Measurements from ENCODE around the gene OTOP1.
"Not testable (repeated sequence)": the region's sequence is repeated elsewhere in the genome, so short reads cannot be mapped to it uniquely, and the experiment has no call there.

Gene OTOP1

DNA sequence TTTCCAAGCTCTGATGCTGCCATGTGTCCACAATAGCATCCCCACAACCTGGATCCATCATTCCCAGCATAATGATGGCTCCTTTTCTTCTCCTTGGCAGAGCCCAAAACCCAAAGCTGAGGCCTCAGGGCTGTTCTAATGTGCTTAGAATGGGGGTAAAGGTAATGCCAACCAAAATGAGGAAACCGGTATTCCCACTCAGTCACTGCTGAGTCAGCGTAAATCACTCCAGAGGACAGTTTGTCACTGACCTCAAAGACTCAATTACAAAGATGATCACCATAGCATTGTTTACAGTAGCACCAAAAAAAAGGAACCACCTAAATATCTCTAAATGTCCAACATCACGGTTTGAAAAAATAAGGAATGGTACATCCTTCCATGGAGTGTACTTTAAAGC, 41.2 kb downstream of the OTOP1 start:
- DNase-seq (ENCODE audit: extremely low spot score), result no peak
- CTCF ChIA-PET, result no interaction called here
- TF ChIP-seq NFRKB (IDR thresholded peaks at IDR 0.05) (no peak), ELF4 (IDR thresholded peaks at IDR 0.05) (no peak), LEF1 (IDR thresholded peaks at IDR 0.05; ENCODE audit: borderline replicate concordance) (no peak), SP1 (IDR thresholded peaks at IDR 0.05) (no peak), FOXM1 (IDR thresholded peaks at IDR 0.05; ENCODE audit: borderline replicate concordance) (no peak), FOXA1 (IDR thresholded peaks at IDR 0.05) (no peak), L3MBTL2 (conservative IDR thresholded peaks at IDR 0.05) (no peak), FOXK2 (IDR thresholded peaks at IDR 0.05) (no peak), HDGF (IDR thresholded peaks at IDR 0.05; ENCODE audit: borderline replicate concordance) (no peak), SUZ12 (IDR thresholded peaks at IDR 0.05) (no peak), ZNF384 (IDR thresholded peaks at IDR 0.05) (no peak), TARDBP (IDR thresholded peaks at IDR 0.05) (no peak), BHLHE40 (IDR thresholded peaks at IDR 0.05; ENCODE audit: borderline replicate concordance) (no peak), CTBP1 (IDR thresholded peaks at IDR 0.05; ENCODE audit: borderline replicate concordance) (no peak), ARNT (IDR thresholded peaks at IDR 0.05) (no peak)
- TF ChIP-seq, protein P1, sequence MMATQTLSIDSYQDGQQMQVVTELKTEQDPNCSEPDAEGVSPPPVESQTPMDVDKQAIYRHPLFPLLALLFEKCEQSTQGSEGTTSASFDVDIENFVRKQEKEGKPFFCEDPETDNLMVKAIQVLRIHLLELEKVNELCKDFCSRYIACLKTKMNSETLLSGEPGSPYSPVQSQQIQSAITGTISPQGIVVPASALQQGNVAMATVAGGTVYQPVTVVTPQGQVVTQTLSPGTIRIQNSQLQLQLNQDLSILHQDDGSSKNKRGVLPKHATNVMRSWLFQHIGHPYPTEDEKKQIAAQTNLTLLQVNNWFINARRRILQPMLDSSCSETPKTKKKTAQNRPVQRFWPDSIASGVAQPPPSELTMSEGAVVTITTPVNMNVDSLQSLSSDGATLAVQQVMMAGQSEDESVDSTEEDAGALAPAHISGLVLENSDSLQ (IDR thresholded peaks at IDR 0.05), result no peak
- POLR2A ChIA-PET, result no interaction called here

- ChIA-PET CTCF (interaction anchor here (0.6 to 1.2 kb wide), 11 partner anchors 11 to 703 kb away, joined by 3 to 9 read pairs (median 3); partner anchors contain the start of gene TMEM128), POLR2A (interaction anchor here (0.7 kb wide), 1 partner anchor 66 kb away, joined by 3 read pairs; no protein-coding TSS in a partner anchor)
- TF ChIP-seq TARDBP (IDR thresholded peaks at IDR 0.05) (no peak), BHLHE40 (IDR thresholded peaks at IDR 0.05; ENCODE audit: borderline replicate concordance) (no peak), NFRKB (IDR thresholded peaks at IDR 0.05) (no peak), ARNT (IDR thresholded peaks at IDR 0.05) (no peak), FOXM1 (IDR thresholded peaks at IDR 0.05; ENCODE audit: borderline replicate concordance) (no peak), LEF1 (IDR thresholded peaks at IDR 0.05; ENCODE audit: borderline replicate concordance) (no peak), ZNF384 (IDR thresholded peaks at IDR 0.05) (no peak), L3MBTL2 (conservative IDR thresholded peaks at IDR 0.05) (no peak), FOXA1 (IDR thresholded peaks at IDR 0.05) (no peak), SUZ12 (IDR thresholded peaks at IDR 0.05) (no peak), FOXK2 (IDR thresholded peaks at IDR 0.05) (no peak)
- TF ChIP-seq, protein P1 (IDR thresholded peaks at IDR 0.05), result no peak
- peak; percentile 65 for DNase-seq (ENCODE audit: extremely low spot score)
Measured at GRCh38 chr4:4182835-4183568, 43.7 kb downstream of the OTOP1 start.

- ChIA-PET POLR2A (no interaction called here), CTCF (interaction anchor here (1.5 kb wide), 1 partner anchor 12 kb away, joined by 9 read pairs; no protein-coding TSS in a partner anchor)
- TF ChIP-seq ARNT (IDR thresholded peaks at IDR 0.05), result no peak
- no peak for TF ChIP-seq TARDBP (IDR thresholded peaks at IDR 0.05)
- no peak for TF ChIP-seq ZNF384 (IDR thresholded peaks at IDR 0.05)
- TF ChIP-seq, protein P1 (IDR thresholded peaks at IDR 0.05), result no peak
- TF ChIP-seq SP1 (IDR thresholded peaks at IDR 0.05), result no peak
- no peak for TF ChIP-seq FOXM1 (IDR thresholded peaks at IDR 0.05; ENCODE audit: borderline replicate concordance)
- no peak for TF ChIP-seq NFRKB (IDR thresholded peaks at IDR 0.05)
- no peak for TF ChIP-seq ELF4 (IDR thresholded peaks at IDR 0.05)
- no peak for TF ChIP-seq HDGF (IDR thresholded peaks at IDR 0.05; ENCODE audit: borderline replicate concordance)
- TF ChIP-seq FOXK2 (IDR thresholded peaks at IDR 0.05), result no peak
- TF ChIP-seq SUZ12 (IDR thresholded peaks at IDR 0.05), result no peak
- no peak for TF ChIP-seq LEF1 (IDR thresholded peaks at IDR 0.05; ENCODE audit: borderline replicate concordance)
- TF ChIP-seq CTBP1 (IDR thresholded peaks at IDR 0.05; ENCODE audit: borderline replicate concordance), result no peak
- TF ChIP-seq BHLHE40 (IDR thresholded peaks at IDR 0.05; ENCODE audit: borderline replicate concordance), result no peak
- no peak for TF ChIP-seq L3MBTL2 (conservative IDR thresholded peaks at IDR 0.05)
- TF ChIP-seq FOXA1 (IDR thresholded peaks at IDR 0.05), result no peak
- no peak for DNase-seq (ENCODE audit: extremely low spot score)
Measured at GRCh38 chr4:4170596-4171150, 56.1 kb downstream of the OTOP1 start.

- DNase-seq (ENCODE audit: extremely low spot score); CTCF ChIA-PET; POLR2A ChIA-PET: not testable (repeated sequence)
Measured at GRCh38 chr4:4167981-4168780, 58.5 kb downstream of the OTOP1 start.

DNA sequence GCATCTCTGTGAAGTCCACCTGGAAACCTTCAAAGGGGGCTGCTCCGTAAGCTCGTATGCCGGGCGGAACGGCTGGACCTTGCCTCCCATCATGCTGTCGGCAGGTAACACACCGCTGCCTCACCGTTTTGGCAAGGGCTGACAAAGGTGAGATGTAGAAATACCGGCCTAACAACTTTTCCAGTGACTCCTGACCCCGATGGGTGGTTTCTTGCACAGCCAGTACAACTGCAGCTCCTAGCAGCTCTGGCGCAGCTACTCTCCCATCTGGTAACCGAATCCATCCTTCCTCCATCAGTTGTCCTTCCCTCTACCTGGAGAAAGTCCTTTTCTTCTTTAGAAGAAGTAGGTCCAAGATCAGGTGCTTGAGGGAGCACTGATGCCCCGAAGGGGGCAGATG, 59.7 kb downstream of the OTOP1 start:
- CTCF ChIA-PET; DNase-seq (ENCODE audit: extremely low spot score); POLR2A ChIA-PET: not testable (repeated sequence)

DNA sequence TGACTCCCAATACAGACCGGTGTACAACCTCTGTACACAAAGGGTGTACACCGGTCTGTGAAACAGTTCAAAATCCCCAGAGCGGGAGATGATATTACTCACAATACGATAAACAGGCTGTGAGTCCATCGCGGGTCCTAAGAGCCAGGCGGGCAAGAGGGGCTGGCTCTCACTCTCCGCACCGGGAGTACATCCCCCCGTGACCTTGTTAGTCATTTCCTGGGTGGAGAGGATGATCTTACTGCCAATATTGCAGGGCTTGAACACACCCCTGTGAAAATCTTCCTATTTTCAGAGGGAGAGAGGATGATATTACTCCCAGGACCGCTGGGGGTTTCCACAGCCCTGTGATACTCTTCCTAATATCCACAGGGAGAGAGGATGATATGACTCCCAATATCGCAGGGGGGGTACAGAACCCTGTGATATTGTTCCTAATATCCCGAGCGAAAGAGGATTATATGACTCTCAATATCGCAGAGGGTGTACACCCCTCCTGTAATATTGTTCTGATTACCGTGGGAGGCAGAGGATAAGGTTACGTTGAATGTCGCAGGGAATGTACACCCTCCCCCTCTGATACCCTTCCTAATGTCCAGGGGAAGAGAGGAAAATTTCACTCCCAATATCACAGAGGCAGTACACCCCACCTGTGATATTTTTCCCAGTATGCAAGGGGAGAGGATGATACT, 60.9 kb downstream of the OTOP1 start:
- CTCF ChIA-PET; DNase-seq (ENCODE audit: extremely low spot score); POLR2A ChIA-PET: not testable (repeated sequence)

GRCh38 chr4:4164532-4165173, 62.1 kb downstream of the OTOP1 start:
- CTCF ChIA-PET; POLR2A ChIA-PET; DNase-seq (ENCODE audit: extremely low spot score): not testable (repeated sequence)

DNA sequence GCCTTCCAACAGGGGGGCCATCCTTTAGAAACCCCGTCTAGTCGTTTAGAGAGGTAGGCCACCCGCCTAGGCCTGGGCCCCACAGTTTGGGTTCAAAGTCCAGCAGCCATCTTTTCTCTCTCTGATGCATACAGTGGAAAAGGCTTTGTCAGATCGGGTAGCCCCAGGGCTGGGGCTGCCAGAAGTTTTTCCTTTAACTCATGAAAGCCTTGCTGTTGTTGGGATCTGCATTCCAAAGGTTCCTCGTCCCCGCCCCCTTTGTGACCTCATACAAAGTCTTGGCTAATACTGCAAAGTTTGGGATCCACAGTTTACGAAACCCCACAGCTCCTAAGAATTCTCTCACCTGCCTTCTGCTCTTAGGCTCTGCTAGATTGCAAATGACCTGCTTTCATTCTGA, 64.5 kb downstream of the OTOP1 start:
- CTCF ChIA-PET; DNase-seq (ENCODE audit: extremely low spot score); POLR2A ChIA-PET: not testable (repeated sequence)

DNA sequence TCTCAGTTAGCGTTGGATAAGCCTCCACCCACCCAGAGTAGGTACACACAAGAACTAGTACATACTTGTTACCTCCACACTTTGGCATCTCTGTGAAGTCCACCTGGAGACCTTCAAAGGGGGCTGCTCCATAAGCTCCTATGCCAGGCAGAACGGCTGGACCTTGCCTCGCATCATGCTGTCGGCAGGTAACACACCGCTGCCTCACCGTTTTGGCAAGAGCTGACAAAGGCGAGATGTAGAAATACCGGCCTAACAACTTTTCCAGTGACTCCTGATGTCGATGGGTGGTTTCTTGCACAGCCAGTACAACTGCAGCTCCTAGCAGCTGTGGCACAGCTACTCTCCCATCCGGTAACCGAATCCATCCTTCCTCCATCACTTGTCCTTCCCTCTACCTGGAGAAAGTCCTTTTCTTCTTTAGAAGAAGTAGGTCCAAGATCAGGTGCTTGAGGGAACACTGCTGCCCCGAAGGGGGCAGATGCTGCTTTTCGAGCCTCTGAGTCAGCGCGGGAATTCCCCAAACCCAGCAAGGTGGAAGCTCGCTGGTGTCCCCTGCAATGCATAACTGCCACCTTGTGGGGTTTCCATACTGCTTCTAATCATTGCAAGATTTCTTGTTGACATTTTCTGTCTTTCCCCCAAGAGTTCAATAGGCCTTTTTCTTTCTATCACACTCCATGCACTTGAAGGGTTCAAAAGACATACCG, 65.6 kb downstream of the OTOP1 start:
- POLR2A ChIA-PET; CTCF ChIA-PET; DNase-seq (ENCODE audit: extremely low spot score): not testable (repeated sequence)
